WTC11 (cell line): ENCODE results near the gene MXD3. TPM values are rescaled to one million over a fixed set of nuclear protein-coding genes. Genes with fewer than 3 reads are reported as not detected.

Experiments
- ATAC-seq: fragments of 200-7000 bp; cut with Tn5 transposase; 2 replicates; pipeline ENCODE4 v1.10.0; 2021; ENCODE audit warnings: mild to moderate bottlenecking, moderate library complexity
- CTCF ChIA-PET: fragments of 300-600 bp; sonication (Branson Sonifier 250); formaldehyde crosslinking; loops from one replicate; lab custom pipeline; 2021; ENCODE audit warnings: antibody characterized with exemption; lab: Charles Lee
- POLR2A ChIA-PET: fragments of 350-600 bp; sonication (Branson Sonifier 250); formaldehyde crosslinking; loops from one replicate; lab custom pipeline; 2021; ENCODE audit warnings: antibody characterized with exemption; lab: Charles Lee
- DNase-seq: peaks from one replicate; pipeline ENCODE4 v3.0.0; 2021; ENCODE audit warnings: low spot score
- H3K27ac Mint-ChIP-seq: 2 replicates; pipeline ENCODE4 v1.8.0; 2021; ENCODE audit warnings: mixed read lengths
- H3K27me3 Mint-ChIP-seq: 2 replicates; pipeline ENCODE4 v1.8.0; 2021; ENCODE audit warnings: low read depth, mild to moderate bottlenecking, moderate library complexity, mixed read lengths
- H3K36me3 Mint-ChIP-seq: 2 replicates; pipeline ENCODE4 v1.8.0; 2021; ENCODE audit warnings: mixed read lengths
- H3K4me1 Mint-ChIP-seq: 2 replicates; pipeline ENCODE4 v1.8.0; 2022; ENCODE audit warnings: mixed read lengths
- H3K4me3 Mint-ChIP-seq: 2 replicates; pipeline ENCODE4 v1.8.0; 2021; ENCODE audit warnings: mild to moderate bottlenecking, moderate library complexity, mixed read lengths
- H3K9me3 Mint-ChIP-seq: 2 replicates; pipeline ENCODE4 v1.8.0; 2021; ENCODE audit warnings: mixed read lengths
- ELF4 ChIP-seq: sonication (generic); formaldehyde crosslinking; IDR thresholded peaks from 2 replicates; pipeline ENCODE4 v1.8.1; 2022; ENCODE audit warnings: low read depth, mild to moderate bottlenecking, moderate library complexity, missing genetic modification reagents
- ETV6 ChIP-seq: sonication (generic); formaldehyde crosslinking; IDR thresholded peaks from 2 replicates; pipeline ENCODE4 v1.8.1; 2022; ENCODE audit warnings: mild to moderate bottlenecking, missing genetic modification reagents
- FOXK1 ChIP-seq: sonication (generic); formaldehyde crosslinking; IDR thresholded peaks from 2 replicates; pipeline ENCODE4 v1.8.0; 2022; ENCODE audit warnings: mild to moderate bottlenecking, moderate library complexity, missing genetic modification reagents
- GABPB1 ChIP-seq: sonication (generic); formaldehyde crosslinking; IDR thresholded peaks from 2 replicates; pipeline ENCODE4 v1.8.1; 2023; ENCODE audit warnings: mild to moderate bottlenecking, missing genetic modification reagents
- GTF2I ChIP-seq: fragments of 250-450 bp; sonication (Bioruptor Pico); conservative IDR thresholded peaks from 2 replicates; pipeline ENCODE4 v1.4.0; 2021; ENCODE audit warnings: mild to moderate bottlenecking
- MYBL2 ChIP-seq: sonication (generic); formaldehyde crosslinking; IDR thresholded peaks from 2 replicates; pipeline ENCODE4 v1.8.1; 2023; ENCODE audit warnings: mild to moderate bottlenecking, moderate library complexity, missing genetic modification reagents
- NR2C2 ChIP-seq: sonication (generic); formaldehyde crosslinking; IDR thresholded peaks from 2 replicates; pipeline ENCODE4 v1.8.0; 2022; ENCODE audit warnings: mild to moderate bottlenecking, missing genetic modification reagents
- NR3C1 ChIP-seq: sonication (generic); formaldehyde crosslinking; conservative IDR thresholded peaks from 2 replicates; pipeline ENCODE4 v1.8.1; 2023; ENCODE audit warnings: low read depth, mild to moderate bottlenecking, missing genetic modification reagents
- RELA ChIP-seq: sonication (generic); formaldehyde crosslinking; IDR thresholded peaks from 2 replicates; pipeline ENCODE4 v1.8.1; 2022; ENCODE audit warnings: missing genetic modification reagents, mild to moderate bottlenecking, borderline replicate concordance
- SMAD3 ChIP-seq: sonication (generic); formaldehyde crosslinking; IDR thresholded peaks from 2 replicates; pipeline ENCODE4 v1.8.0; 2022; ENCODE audit warnings: missing genetic modification reagents, mild to moderate bottlenecking, borderline replicate concordance
- TP53 ChIP-seq: sonication (generic); formaldehyde crosslinking; IDR thresholded peaks from 2 replicates; pipeline ENCODE4 v1.8.1; 2023; ENCODE audit warnings: mild to moderate bottlenecking, missing genetic modification reagents
- ZBTB21 ChIP-seq: sonication (generic); formaldehyde crosslinking; IDR thresholded peaks from 2 replicates; pipeline ENCODE4 v1.8.1; 2023; ENCODE audit warnings: mild to moderate bottlenecking, missing genetic modification reagents, borderline replicate concordance
- ZNF138 ChIP-seq: sonication (generic); formaldehyde crosslinking; conservative IDR thresholded peaks from 2 replicates; pipeline ENCODE4 v1.8.1; 2022; ENCODE audit warnings: mild to moderate bottlenecking, moderate library complexity, missing genetic modification reagents
- ZNF416 ChIP-seq: fragments of 250-450 bp; sonication (Bioruptor Pico); IDR thresholded peaks from 2 replicates; pipeline ENCODE4 v1.9.0; 2021; ENCODE audit warnings: mild to moderate bottlenecking, inconsistent platforms
- total RNA-seq: library from RNA; stranded (reverse); gene quantifications from 3 replicates; pipeline ENCODE4 v1.2.3, GENCODE V29; 2021
- TF ChIP-seq, protein P1 (sequence below): sonication (generic); formaldehyde crosslinking; IDR thresholded peaks from 2 replicates; pipeline ENCODE4 v1.8.1; 2023; ENCODE audit warnings: mild to moderate bottlenecking, moderate library complexity, missing genetic modification reagents
- TF ChIP-seq, protein P2 (sequence below): sonication (generic); formaldehyde crosslinking; IDR thresholded peaks from 2 replicates; pipeline ENCODE4 v1.8.0; 2023; ENCODE audit warnings: mild to moderate bottlenecking, missing genetic modification reagents
- TF ChIP-seq, protein P3 (sequence below): fragments of 200-600 bp; IDR thresholded peaks from 2 replicates; pipeline ENCODE4 v1.8.0; 2022; ENCODE audit warnings: antibody characterized with exemption
- TF ChIP-seq, protein P4 (sequence below): sonication (generic); formaldehyde crosslinking; conservative IDR thresholded peaks from 2 replicates; pipeline ENCODE4 v1.8.1; 2022; ENCODE audit warnings: mild to moderate bottlenecking, missing genetic modification reagents
- TF ChIP-seq, protein P5 (sequence below): sonication (generic); formaldehyde crosslinking; IDR thresholded peaks from 2 replicates; pipeline ENCODE4 v1.8.0; 2023; ENCODE audit warnings: missing genetic modification reagents, mild to moderate bottlenecking, borderline replicate concordance
- TF ChIP-seq, protein P6 (sequence below): sonication (generic); formaldehyde crosslinking; IDR thresholded peaks from 2 replicates; pipeline ENCODE4 v1.8.0; 2022; ENCODE audit warnings: mild to moderate bottlenecking, missing genetic modification reagents

Gene MXD3
- total RNA-seq, 1 experiment from 2014 or later: 25.7 TPM

DNA sequence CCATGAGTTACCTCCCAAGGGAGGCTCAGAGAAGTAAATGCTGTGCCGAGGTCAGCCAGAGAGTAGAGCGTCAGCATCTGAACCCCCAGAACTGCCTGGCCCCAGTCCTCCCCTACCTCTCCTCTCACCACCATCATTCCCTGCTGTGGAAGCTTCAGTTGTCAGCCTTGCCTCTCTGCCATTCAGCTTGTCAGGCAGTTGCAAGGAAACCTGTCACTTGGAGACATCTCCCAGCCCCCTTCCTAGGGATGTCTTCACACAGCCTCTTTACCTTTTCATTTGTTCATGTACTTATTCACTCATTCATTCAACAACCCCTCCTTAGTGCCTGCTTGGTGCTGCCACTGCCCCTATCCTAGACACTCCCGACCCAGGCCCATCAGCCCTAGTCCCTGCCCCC is 48.2 kb upstream of the MXD3 start:
- H3K9me3 Mint-ChIP-seq: peaks cover 11% of the 10 kb centered on the region
- TF ChIP-seq GABPB1 (CRISPR knock-in tag): no peak
- TF ChIP-seq NR2C2: no peak
- TF ChIP-seq ELF4 (CRISPR knock-in tag): no peak
- TF ChIP-seq, protein P1, sequence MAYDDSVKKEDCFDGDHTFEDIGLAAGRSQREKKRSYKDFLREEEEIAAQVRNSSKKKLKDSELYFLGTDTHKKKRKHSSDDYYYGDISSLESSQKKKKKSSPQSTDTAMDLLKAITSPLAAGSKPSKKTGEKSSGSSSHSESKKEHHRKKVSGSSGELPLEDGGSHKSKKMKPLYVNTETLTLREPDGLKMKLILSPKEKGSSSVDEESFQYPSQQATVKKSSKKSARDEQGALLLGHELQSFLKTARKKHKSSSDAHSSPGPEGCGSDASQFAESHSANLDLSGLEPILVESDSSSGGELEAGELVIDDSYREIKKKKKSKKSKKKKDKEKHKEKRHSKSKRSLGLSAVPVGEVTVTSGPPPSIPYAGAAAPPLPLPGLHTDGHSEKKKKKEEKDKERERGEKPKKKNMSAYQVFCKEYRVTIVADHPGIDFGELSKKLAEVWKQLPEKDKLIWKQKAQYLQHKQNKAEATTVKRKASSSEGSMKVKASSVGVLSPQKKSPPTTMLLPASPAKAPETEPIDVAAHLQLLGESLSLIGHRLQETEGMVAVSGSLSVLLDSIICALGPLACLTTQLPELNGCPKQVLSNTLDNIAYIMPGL (CRISPR knock-in tag): no peak
- no peak for TF ChIP-seq SMAD3
- TF ChIP-seq NR3C1 (CRISPR knock-in tag): no peak
- TF ChIP-seq, protein P2, sequence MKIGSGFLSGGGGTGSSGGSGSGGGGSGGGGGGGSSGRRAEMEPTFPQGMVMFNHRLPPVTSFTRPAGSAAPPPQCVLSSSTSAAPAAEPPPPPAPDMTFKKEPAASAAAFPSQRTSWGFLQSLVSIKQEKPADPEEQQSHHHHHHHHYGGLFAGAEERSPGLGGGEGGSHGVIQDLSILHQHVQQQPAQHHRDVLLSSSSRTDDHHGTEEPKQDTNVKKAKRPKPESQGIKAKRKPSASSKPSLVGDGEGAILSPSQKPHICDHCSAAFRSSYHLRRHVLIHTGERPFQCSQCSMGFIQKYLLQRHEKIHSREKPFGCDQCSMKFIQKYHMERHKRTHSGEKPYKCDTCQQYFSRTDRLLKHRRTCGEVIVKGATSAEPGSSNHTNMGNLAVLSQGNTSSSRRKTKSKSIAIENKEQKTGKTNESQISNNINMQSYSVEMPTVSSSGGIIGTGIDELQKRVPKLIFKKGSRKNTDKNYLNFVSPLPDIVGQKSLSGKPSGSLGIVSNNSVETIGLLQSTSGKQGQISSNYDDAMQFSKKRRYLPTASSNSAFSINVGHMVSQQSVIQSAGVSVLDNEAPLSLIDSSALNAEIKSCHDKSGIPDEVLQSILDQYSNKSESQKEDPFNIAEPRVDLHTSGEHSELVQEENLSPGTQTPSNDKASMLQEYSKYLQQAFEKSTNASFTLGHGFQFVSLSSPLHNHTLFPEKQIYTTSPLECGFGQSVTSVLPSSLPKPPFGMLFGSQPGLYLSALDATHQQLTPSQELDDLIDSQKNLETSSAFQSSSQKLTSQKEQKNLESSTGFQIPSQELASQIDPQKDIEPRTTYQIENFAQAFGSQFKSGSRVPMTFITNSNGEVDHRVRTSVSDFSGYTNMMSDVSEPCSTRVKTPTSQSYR: no peak
- TF ChIP-seq ZNF416 (CRISPR knock-in tag): no peak
- TF ChIP-seq, protein P3, sequence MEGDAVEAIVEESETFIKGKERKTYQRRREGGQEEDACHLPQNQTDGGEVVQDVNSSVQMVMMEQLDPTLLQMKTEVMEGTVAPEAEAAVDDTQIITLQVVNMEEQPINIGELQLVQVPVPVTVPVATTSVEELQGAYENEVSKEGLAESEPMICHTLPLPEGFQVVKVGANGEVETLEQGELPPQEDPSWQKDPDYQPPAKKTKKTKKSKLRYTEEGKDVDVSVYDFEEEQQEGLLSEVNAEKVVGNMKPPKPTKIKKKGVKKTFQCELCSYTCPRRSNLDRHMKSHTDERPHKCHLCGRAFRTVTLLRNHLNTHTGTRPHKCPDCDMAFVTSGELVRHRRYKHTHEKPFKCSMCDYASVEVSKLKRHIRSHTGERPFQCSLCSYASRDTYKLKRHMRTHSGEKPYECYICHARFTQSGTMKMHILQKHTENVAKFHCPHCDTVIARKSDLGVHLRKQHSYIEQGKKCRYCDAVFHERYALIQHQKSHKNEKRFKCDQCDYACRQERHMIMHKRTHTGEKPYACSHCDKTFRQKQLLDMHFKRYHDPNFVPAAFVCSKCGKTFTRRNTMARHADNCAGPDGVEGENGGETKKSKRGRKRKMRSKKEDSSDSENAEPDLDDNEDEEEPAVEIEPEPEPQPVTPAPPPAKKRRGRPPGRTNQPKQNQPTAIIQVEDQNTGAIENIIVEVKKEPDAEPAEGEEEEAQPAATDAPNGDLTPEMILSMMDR: no peak
- TF ChIP-seq RELA (CRISPR knock-in tag): no peak
- TF ChIP-seq, protein P4, sequence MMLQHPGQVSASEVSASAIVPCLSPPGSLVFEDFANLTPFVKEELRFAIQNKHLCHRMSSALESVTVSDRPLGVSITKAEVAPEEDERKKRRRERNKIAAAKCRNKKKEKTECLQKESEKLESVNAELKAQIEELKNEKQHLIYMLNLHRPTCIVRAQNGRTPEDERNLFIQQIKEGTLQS (CRISPR knock-in tag): no peak
- TF ChIP-seq TP53 (CRISPR knock-in tag): no peak
- TF ChIP-seq GTF2I (CRISPR knock-in tag): no peak
- TF ChIP-seq ETV6: no peak
- no peak for TF ChIP-seq MYBL2 (CRISPR knock-in tag)
- TF ChIP-seq, all 79 proteins: peak for 0
- ChIA-PET POLR2A (interaction anchor here (0.6 kb wide), 1 partner anchor 8 kb away, joined by 3 read pairs; no protein-coding TSS in a partner anchor), CTCF (interaction anchor here (1.0 to 4.6 kb wide), 8 partner anchors 9 to 50 kb away, joined by 3 to 26 read pairs (median 5); no protein-coding TSS in a partner anchor)
- H3K4me1 Mint-ChIP-seq: peaks cover 25% of the 10 kb centered on the region
- DNase-seq: no peak
- H3K4me3 Mint-ChIP-seq: no peak overlapping the region
- H3K27me3 Mint-ChIP-seq: peaks cover 29% of the 10 kb centered on the region
- H3K36me3 Mint-ChIP-seq: no peaks in the 10 kb centered on the region
- H3K27ac Mint-ChIP-seq: no peak overlapping the region
- no peak for ATAC-seq

DNA sequence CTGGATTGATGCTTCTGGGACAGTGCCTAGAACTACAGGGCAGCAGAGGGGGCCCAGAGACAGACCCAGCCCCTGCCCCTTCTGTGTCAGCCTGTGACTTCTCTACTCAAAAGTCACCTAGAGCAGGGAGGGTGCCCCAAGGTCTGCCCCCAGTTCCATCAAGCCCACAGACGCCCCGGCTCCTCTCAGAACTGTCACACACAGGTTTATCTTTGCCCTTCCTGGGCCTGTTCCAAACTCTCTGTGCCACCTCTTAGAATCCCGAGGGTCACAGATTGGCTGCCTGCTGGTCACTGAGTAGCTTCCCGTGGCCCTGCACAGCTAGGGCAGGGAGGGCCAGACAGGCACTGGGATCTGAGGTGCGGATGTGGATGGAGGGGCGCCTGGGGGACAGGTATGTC is 47.8 kb upstream of the MXD3 start:
- H3K36me3 Mint-ChIP-seq: no peaks in the 10 kb centered on the region
- H3K4me1 Mint-ChIP-seq: peaks cover 21% of the 10 kb centered on the region
- ChIA-PET CTCF (interaction anchor here (1.2 to 4.6 kb wide), 5 partner anchors 10 to 50 kb away, joined by 3 to 26 read pairs (median 6); no protein-coding TSS in a partner anchor), POLR2A (no interaction called here)
- H3K9me3 Mint-ChIP-seq: peaks cover 14% of the 10 kb centered on the region
- DNase-seq: no peak
- no peak overlapping the region for H3K4me3 Mint-ChIP-seq
- ATAC-seq: no peak
- no peak overlapping the region for H3K27ac Mint-ChIP-seq
- H3K27me3 Mint-ChIP-seq: peaks cover 31% of the 10 kb centered on the region
- TF ChIP-seq ZBTB21 (no peak), ELF4 (CRISPR knock-in tag) (no peak), ETV6 (no peak), ZNF138 (no peak), FOXK1 (CRISPR knock-in tag) (no peak)
- TF ChIP-seq, protein P2: no peak
- TF ChIP-seq, protein P5, sequence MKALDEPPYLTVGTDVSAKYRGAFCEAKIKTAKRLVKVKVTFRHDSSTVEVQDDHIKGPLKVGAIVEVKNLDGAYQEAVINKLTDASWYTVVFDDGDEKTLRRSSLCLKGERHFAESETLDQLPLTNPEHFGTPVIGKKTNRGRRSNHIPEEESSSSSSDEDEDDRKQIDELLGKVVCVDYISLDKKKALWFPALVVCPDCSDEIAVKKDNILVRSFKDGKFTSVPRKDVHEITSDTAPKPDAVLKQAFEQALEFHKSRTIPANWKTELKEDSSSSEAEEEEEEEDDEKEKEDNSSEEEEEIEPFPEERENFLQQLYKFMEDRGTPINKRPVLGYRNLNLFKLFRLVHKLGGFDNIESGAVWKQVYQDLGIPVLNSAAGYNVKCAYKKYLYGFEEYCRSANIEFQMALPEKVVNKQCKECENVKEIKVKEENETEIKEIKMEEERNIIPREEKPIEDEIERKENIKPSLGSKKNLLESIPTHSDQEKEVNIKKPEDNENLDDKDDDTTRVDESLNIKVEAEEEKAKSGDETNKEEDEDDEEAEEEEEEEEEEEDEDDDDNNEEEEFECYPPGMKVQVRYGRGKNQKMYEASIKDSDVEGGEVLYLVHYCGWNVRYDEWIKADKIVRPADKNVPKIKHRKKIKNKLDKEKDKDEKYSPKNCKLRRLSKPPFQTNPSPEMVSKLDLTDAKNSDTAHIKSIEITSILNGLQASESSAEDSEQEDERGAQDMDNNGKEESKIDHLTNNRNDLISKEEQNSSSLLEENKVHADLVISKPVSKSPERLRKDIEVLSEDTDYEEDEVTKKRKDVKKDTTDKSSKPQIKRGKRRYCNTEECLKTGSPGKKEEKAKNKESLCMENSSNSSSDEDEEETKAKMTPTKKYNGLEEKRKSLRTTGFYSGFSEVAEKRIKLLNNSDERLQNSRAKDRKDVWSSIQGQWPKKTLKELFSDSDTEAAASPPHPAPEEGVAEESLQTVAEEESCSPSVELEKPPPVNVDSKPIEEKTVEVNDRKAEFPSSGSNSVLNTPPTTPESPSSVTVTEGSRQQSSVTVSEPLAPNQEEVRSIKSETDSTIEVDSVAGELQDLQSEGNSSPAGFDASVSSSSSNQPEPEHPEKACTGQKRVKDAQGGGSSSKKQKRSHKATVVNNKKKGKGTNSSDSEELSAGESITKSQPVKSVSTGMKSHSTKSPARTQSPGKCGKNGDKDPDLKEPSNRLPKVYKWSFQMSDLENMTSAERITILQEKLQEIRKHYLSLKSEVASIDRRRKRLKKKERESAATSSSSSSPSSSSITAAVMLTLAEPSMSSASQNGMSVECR (CRISPR knock-in tag): no peak
- TF ChIP-seq, protein P6, sequence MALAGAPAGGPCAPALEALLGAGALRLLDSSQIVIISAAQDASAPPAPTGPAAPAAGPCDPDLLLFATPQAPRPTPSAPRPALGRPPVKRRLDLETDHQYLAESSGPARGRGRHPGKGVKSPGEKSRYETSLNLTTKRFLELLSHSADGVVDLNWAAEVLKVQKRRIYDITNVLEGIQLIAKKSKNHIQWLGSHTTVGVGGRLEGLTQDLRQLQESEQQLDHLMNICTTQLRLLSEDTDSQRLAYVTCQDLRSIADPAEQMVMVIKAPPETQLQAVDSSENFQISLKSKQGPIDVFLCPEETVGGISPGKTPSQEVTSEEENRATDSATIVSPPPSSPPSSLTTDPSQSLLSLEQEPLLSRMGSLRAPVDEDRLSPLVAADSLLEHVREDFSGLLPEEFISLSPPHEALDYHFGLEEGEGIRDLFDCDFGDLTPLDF (CRISPR knock-in tag): no peak
